ENCODE results near the gene DPH3. TPM values are rescaled to one million over a fixed set of nuclear protein-coding genes. Genes with fewer than 3 reads are reported as not detected.

DPH3 gene
- polyA plus RNA-seq, 1 donor: 30.0 TPM

GRCh38 chr3:16294844-16295243, 30.1 kb upstream of the DPH3 start:
- H3K9me3 ChIP-seq (ENCODE audit: control insufficient read depth, low read depth, low read length): no peaks in the 10 kb centered on the region
- no peak overlapping the region for H3K4me3 ChIP-seq (ENCODE audit: low read length)
- no peaks in the 10 kb centered on the region for H3K4me1 ChIP-seq (ENCODE audit: control insufficient read depth, insufficient read depth, low read length)
- WGBS (ENCODE audit: insufficient coverage, low lambda C conversion rate): no CpG with 5 or more reads among the region's 5 CpGs
- no peak for DNase-seq
- no peaks in the 10 kb centered on the region for H3K27me3 ChIP-seq (ENCODE audit: control insufficient read depth, insufficient read depth, low read length)
- no peak overlapping the region for H3K27ac ChIP-seq (ENCODE audit: low read length)
- H3K36me3 ChIP-seq (ENCODE audit: control insufficient read depth, insufficient read depth, low read length): peaks cover 25% of the 10 kb centered on the region

GRCh38 chr3:16290827-16291196, 26.1 kb upstream of the DPH3 start:
- H3K27ac ChIP-seq (ENCODE audit: low read length): no peak overlapping the region
- H3K4me3 ChIP-seq (ENCODE audit: low read length): no peak overlapping the region
- no peaks in the 10 kb centered on the region for H3K9me3 ChIP-seq (ENCODE audit: control insufficient read depth, low read depth, low read length)
- no peak for DNase-seq
- peaks cover 41% of the 10 kb centered on the region for H3K36me3 ChIP-seq (ENCODE audit: control insufficient read depth, insufficient read depth, low read length)
- no peaks in the 10 kb centered on the region for H3K27me3 ChIP-seq (ENCODE audit: control insufficient read depth, insufficient read depth, low read length)
- H3K4me1 ChIP-seq (ENCODE audit: control insufficient read depth, insufficient read depth, low read length): no peaks in the 10 kb centered on the region
- no CpG with 5 or more reads among the region's 2 CpGs for WGBS (ENCODE audit: insufficient coverage, low lambda C conversion rate)

GRCh38 chr3:16290007-16290826, 25.5 kb upstream of the DPH3 start:
- Histone ChIP-seq H3K4me1 (ENCODE audit: control insufficient read depth, insufficient read depth, low read length) (no peaks in the 10 kb centered on the region), H3K27me3 (ENCODE audit: control insufficient read depth, insufficient read depth, low read length) (no peaks in the 10 kb centered on the region), H3K9me3 (ENCODE audit: control insufficient read depth, low read depth, low read length) (no peaks in the 10 kb centered on the region), H3K27ac (ENCODE audit: low read length) (no peak overlapping the region), H3K36me3 (ENCODE audit: control insufficient read depth, insufficient read depth, low read length) (peaks cover 39% of the 10 kb centered on the region), H3K4me3 (ENCODE audit: low read length) (no peak overlapping the region)
- WGBS (ENCODE audit: insufficient coverage, low lambda C conversion rate): 71% methylated on average over 1 of the region's 3 CpGs
- no peak for DNase-seq

GRCh38 chr3:16289144-16289889, 24.6 kb upstream of the DPH3 start:
- Histone ChIP-seq H3K27ac (ENCODE audit: low read length) (no peak overlapping the region), H3K4me3 (ENCODE audit: low read length) (no peak overlapping the region)
- no CpG with 5 or more reads among the region's 2 CpGs for WGBS (ENCODE audit: insufficient coverage, low lambda C conversion rate)

GRCh38 chr3:16288664-16289063, 23.9 kb upstream of the DPH3 start:
- peaks cover 40% of the 10 kb centered on the region for H3K36me3 ChIP-seq (ENCODE audit: control insufficient read depth, insufficient read depth, low read length)
- no peaks in the 10 kb centered on the region for H3K4me1 ChIP-seq (ENCODE audit: control insufficient read depth, insufficient read depth, low read length)
- no peaks in the 10 kb centered on the region for H3K27me3 ChIP-seq (ENCODE audit: control insufficient read depth, insufficient read depth, low read length)
- DNase-seq: no peak
- no peak overlapping the region for H3K27ac ChIP-seq (ENCODE audit: low read length)
- no peak overlapping the region for H3K4me3 ChIP-seq (ENCODE audit: low read length)
- no CpG with 5 or more reads among the region's 1 CpG for WGBS (ENCODE audit: insufficient coverage, low lambda C conversion rate)
- H3K9me3 ChIP-seq (ENCODE audit: control insufficient read depth, low read depth, low read length): no peaks in the 10 kb centered on the region

More at GRCh38 chr3:16289144-16289889, 24.6 kb upstream of the DPH3 start:
- H3K9me3 ChIP-seq (ENCODE audit: control insufficient read depth, low read depth, low read length): no peaks in the 10 kb centered on the region
- no peak for DNase-seq
- no peaks in the 10 kb centered on the region for H3K27me3 ChIP-seq (ENCODE audit: control insufficient read depth, insufficient read depth, low read length)
- H3K36me3 ChIP-seq (ENCODE audit: control insufficient read depth, insufficient read depth, low read length): peaks cover 36% of the 10 kb centered on the region
- H3K4me1 ChIP-seq (ENCODE audit: control insufficient read depth, insufficient read depth, low read length): no peaks in the 10 kb centered on the region

GRCh38 chr3:16286751-16287543, 22.2 kb upstream of the DPH3 start:
- H3K36me3 ChIP-seq (ENCODE audit: control insufficient read depth, insufficient read depth, low read length): peaks cover 49% of the 10 kb centered on the region
- 60% methylated on average over 1 of the region's 6 CpGs for WGBS (ENCODE audit: insufficient coverage, low lambda C conversion rate)
- DNase-seq: no peak
- H3K9me3 ChIP-seq (ENCODE audit: control insufficient read depth, low read depth, low read length): no peaks in the 10 kb centered on the region
- no peaks in the 10 kb centered on the region for H3K4me1 ChIP-seq (ENCODE audit: control insufficient read depth, insufficient read depth, low read length)
- H3K27ac ChIP-seq (ENCODE audit: low read length): no peak overlapping the region
- H3K27me3 ChIP-seq (ENCODE audit: control insufficient read depth, insufficient read depth, low read length): no peaks in the 10 kb centered on the region
- H3K4me3 ChIP-seq (ENCODE audit: low read length): no peak overlapping the region

- H3K27ac ChIP-seq (ENCODE audit: low read length): no peak overlapping the region
- no peak overlapping the region for H3K4me3 ChIP-seq (ENCODE audit: low read length)
- H3K36me3 ChIP-seq (ENCODE audit: control insufficient read depth, insufficient read depth, low read length): peaks cover 52% of the 10 kb centered on the region
- DNase-seq: no peak
- no peaks in the 10 kb centered on the region for H3K9me3 ChIP-seq (ENCODE audit: control insufficient read depth, low read depth, low read length)
- H3K4me1 ChIP-seq (ENCODE audit: control insufficient read depth, insufficient read depth, low read length): no peaks in the 10 kb centered on the region
- no CpG with 5 or more reads among the region's 3 CpGs for WGBS (ENCODE audit: insufficient coverage, low lambda C conversion rate)
- H3K27me3 ChIP-seq (ENCODE audit: control insufficient read depth, insufficient read depth, low read length): no peaks in the 10 kb centered on the region
These were observed 21.4 kb upstream of the DPH3 start for GRCh38 chr3:16286161-16286560.

GRCh38 chr3:16284633-16285032, 19.9 kb upstream of the DPH3 start:
- H3K4me3 ChIP-seq (ENCODE audit: low read length): no peak overlapping the region
- no peak overlapping the region for H3K27ac ChIP-seq (ENCODE audit: low read length)
- H3K36me3 ChIP-seq (ENCODE audit: control insufficient read depth, insufficient read depth, low read length): peaks cover 51% of the 10 kb centered on the region
- H3K27me3 ChIP-seq (ENCODE audit: control insufficient read depth, insufficient read depth, low read length): no peaks in the 10 kb centered on the region
- WGBS (ENCODE audit: insufficient coverage, low lambda C conversion rate): no CpG with 5 or more reads among the region's 1 CpG
- H3K4me1 ChIP-seq (ENCODE audit: control insufficient read depth, insufficient read depth, low read length): no peaks in the 10 kb centered on the region
- H3K9me3 ChIP-seq (ENCODE audit: control insufficient read depth, low read depth, low read length): no peaks in the 10 kb centered on the region
- no peak for DNase-seq

GRCh38 chr3:16280671-16281070, 15.9 kb upstream of the DPH3 start:
- no peak for DNase-seq
- WGBS (ENCODE audit: insufficient coverage, low lambda C conversion rate): 100% methylated on average over 1 of the region's 2 CpGs
- Histone ChIP-seq H3K9me3 (ENCODE audit: control insufficient read depth, low read depth, low read length) (no peaks in the 10 kb centered on the region), H3K4me1 (ENCODE audit: control insufficient read depth, insufficient read depth, low read length) (no peaks in the 10 kb centered on the region), H3K4me3 (ENCODE audit: low read length) (no peak overlapping the region), H3K27me3 (ENCODE audit: control insufficient read depth, insufficient read depth, low read length) (no peaks in the 10 kb centered on the region), H3K27ac (ENCODE audit: low read length) (no peak overlapping the region), H3K36me3 (ENCODE audit: control insufficient read depth, insufficient read depth, low read length) (peaks cover 50% of the 10 kb centered on the region)

All from large intestine (tissue), 3 donors.